Activated CD8-positive, alpha-beta memory T cell treated with anti-CD3 and anti-CD28 coated beads, Interleukin-2, amount 50 U/mL, for 48 hours (primary cell): ENCODE data around the gene NADK2.

Source experiments
- DNase-seq: peaks from one replicate; pipeline ENCODE4 v3.0.0-alpha.2; 2020

Gene NADK2

DNA sequence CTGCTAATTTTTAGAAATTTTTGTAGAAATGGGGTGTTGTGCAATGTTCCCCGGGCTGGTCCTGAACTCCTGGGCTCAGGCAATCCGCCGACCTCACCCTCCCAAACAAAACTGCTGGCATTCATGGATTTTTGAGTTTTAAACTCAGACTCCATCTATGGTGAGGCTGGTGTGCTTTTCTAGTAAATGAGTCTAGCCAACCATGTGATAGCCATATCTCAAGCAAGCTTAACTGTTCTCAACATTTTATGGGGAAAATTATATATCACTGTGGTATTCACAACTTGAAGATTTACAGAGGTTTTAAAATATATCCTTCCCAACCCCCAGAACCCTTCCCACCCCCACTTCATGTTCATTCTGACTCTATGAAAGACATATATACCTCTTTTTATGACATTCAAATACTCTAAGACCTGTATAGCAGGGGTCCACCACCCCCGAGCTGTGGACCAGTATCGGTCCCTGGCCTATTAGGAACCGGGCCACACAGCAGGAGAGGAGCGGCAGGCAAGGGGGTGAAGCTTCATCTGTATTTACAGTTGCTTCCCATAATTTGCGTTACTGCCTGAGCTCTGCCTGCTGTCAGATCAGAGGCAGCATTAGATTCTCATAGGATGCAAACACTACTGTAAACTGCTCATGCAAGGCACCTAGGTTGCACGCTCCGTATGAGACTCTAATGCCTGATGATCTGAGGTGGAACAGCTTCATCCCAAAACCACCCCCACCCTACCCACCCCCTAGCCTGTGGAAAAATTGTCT, 4.5 kb upstream of the NADK2 start:
- no peak for DNase-seq

DNA sequence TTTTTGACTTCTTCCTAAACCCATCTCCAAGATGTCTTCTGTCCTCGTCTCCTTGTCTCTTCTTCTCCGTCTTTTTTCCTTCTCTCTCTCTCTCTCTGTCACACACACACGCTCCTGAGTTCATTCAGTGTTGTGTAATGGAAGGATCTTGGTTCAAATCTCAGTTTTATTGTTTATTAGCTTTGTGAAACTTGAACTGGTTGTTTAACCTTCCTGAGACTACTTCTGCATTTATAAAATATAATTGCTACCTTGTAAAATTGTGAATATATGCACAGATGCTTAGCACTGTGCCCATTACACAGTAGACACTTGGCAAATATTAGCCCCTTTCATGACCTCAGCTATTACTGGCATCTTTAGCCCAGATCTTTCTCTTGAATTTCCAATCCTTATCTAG, 2.4 kb upstream of the NADK2 start:
- DNase-seq = no peak

DNA sequence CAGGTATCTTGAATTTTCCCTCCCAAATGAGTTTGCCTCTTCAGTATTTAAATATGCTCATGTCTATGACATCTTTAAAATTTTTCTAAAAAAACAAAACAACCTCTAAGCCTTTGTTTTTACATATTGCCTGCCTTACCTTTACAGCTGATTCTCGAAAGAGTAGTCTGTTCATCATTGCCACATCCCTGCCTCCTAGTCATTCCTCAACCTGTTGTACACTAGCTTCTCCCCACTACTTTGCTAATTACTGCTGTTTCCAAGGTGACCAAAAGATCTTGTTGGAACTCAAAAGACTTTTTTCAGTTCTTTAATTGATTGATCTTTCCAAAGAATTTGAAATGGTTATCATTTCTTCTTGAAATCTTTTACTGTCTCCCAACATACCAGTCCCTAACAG, 1.9 kb upstream of the NADK2 start:
- no peak for DNase-seq

DNA sequence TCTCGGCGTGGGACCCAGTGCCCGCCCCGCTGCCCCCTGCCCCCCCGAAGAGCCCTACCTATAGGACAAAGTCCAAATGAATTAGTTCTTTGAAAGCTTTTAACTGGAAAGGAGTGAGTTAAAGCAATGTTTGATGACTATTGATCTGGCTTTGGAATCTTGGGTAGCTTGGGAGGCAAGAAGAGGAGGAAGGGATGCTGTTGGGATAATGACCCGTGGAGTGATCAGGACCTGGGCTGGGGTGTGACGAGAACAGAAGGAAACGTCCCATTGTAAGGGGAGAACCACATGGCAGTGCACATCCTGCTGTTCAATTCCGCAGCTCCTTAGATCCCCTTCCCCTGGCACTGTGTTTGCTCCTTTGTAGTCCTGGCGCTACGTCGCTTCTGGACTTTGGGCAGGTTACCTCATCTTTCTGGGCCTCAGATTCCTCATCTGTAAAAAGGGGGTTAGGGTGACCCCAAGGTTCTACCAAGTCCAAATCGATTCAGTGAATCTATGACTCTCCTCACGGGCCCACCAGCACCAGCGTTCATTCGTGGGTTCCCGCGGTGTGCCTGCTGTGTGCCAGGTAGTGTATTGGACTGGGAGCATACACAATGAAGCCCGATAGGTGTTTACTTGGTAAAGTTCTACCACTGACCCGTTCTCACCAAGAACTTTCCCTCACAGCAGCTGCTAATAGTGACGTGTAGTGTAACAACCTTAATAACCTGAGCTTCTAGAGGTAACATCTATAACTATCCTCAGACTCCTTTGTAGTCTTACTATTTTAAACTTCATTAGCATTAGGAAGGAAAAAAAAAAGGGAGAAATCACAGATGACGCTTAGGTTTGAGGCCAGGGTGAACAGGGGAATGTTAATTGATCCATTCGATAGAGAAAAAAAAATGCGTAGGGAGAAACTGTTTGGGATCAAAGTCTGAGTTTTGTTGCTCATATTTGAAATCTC, 1.1 kb upstream of the NADK2 start:
- peak; percentile 55 for DNase-seq

DNA sequence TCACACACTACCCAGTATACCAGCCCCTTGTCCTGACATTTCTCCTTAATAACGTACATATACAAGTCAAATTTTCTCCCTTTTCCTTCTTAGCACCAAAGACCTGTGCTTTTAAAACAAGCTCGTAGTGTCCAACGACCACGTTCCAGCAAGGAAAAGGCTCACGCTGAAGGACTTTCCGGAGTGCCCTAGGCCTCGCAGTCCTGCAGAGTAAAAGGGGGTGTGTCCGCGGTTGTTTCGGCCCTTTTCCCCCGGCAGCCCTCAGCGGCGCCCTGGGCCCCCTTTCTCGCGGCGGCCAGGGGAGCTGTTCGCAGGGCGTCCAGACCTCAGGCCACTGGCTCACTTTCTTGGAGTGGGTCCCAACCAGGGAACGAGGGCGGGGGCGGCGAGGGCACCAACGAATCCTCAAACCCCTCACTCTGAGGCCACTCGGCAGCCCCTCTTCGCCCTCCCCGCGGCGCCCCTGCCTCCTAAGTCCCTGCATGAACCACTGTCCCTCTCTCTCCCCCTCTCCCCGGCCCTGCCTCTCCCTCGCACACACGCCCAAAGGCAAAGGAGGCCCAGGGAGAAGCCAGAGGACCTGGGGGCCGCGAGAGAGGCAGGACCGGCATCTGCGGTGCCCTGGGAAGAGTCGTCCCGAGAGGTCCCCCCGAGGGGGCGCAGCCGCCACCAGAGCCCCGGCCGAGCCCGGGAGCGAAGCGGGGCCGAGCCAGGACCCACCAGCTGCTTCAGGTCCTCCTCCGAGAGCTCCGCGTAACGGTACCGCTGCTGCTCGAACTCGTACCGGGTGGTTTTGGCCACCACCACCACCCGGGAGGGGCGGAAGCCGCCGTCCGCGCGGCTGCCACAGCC, 720 bp downstream of the NADK2 start:
- DNase-seq = peak; percentile 73

DNA sequence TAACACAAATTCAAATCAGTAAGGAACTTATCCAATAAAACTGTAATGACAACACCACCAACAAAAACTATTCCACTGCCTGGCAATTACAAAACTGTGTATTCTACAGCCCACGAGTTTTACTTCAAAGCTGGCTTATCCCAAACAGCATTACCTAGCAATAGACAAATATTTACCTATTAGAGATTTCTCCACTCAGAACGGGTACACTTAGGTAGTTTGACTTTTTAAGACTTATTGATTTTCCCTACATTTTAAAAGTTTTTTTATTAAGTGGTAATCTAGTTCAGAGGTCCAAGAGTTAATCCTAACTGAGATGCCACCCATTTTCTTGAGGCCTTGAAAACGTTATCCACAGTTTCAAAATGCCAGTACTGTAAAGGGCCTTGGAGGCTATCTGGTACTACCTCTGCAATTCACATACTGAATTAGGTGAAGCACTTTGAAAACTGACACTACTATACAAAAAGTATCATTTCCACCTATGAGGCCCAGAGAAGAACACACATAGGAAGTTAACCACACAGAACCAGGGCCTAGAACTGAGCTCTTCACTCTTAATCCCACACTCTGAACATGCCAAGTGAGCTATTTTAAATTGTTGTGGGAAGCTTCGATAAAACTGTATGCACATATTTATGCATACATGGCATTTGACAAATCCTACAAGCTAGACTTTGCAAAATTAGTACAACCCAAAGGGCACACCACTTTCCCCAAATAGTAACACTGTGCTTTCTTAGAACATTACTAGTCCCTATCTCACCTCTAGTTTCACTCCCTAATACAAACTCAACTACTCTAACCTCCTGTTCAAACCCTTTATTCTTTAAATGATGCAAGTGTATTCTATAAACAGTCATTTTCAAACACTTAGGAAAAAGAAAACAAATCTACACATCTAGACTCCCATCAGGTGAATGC, 2.1 kb downstream of the NADK2 start:
- DNase-seq = no peak

DNA sequence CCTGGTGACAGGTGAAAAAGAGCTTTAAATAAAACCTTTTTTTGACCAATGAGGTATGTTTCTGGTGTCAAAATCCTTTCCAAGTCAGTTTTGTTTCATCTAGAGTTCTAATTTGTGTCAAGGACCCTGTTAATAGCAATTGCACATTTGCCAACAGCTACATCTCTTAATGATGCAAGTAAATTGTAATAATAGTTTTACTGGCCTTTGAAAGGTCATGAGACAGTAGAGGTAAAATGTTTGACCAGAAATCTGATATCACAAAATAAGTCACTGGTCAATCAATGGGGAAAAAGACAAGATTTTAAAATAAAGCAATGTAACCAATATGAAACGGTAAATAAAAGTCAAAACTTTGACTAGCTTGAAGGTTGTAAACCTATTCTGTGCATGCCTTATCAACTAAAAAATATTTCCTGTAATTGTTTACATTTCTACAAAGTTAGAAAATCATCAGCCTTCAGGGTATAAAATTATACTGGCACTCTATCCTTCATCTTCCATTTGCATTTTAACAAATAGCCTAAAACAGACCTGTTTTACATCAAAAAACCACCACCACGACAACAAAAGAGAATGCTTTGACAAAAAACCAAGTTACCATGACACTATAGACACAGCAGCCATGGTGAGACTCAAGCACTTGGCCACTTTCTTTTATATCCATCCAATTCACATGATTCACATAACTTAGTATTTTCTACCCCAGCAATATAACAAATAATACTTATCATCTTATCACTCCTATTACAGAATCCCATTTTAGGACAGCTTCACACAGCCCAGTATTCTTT, 3.0 kb downstream of the NADK2 start:
- no peak for DNase-seq

DNA sequence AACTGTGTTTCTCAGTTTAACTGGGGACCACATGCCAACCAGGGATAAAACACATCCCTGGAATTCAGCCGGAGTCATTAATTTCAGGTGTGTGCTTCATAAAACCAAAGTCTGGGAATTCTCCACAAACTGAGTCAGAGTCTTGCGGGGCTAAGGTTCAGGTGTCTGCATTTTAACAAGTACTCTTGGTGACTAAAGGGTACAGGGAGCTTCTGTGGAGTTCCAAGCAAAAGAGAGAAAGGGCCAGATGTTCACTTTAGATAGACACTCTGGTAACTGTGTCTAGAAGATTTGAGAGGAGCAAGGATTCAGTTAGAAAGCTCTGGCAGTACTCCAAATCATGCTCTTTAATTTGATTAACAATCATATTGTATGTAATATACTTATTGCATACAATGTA, 4.0 kb downstream of the NADK2 start:
- DNase-seq = no peak

DNA sequence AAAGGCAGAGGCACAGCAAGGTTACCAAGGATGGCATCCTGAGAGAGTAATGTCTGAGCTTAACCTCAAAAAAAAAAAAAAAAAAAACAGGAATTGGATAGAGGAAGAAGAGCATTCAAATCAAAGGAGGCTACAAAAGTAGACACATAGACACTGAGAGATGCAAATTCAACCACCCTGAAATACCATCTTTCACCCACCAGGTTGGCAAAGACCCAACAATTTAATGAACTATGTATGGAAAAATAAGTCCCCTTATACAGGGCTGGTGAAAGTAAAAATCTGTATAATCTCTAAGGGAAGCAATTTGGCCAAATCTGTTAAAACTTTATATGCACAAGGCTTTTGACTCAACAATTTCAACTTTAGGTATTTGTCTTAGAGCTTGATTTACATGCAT, 4.9 kb downstream of the NADK2 start:
- no peak for DNase-seq

DNA sequence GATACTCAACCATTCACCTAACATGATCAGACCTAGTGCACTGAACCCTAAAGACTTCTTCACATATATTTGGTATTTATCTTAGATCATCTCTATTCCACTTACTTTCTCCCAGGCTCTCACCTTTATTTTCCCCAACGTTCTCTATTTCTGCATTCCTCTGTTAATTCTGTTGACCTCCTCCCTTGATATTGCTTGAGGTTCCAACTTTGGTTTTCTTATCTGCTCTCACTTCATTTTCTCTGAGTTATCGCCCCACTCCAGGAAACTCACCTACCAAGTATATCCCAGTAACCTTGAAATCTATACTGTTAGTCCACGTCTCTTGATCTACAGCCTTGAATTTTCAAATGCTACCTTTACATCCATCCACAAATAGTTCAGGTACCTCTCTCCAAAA, 9.2 kb downstream of the NADK2 start:
- no peak for DNase-seq

DNA sequence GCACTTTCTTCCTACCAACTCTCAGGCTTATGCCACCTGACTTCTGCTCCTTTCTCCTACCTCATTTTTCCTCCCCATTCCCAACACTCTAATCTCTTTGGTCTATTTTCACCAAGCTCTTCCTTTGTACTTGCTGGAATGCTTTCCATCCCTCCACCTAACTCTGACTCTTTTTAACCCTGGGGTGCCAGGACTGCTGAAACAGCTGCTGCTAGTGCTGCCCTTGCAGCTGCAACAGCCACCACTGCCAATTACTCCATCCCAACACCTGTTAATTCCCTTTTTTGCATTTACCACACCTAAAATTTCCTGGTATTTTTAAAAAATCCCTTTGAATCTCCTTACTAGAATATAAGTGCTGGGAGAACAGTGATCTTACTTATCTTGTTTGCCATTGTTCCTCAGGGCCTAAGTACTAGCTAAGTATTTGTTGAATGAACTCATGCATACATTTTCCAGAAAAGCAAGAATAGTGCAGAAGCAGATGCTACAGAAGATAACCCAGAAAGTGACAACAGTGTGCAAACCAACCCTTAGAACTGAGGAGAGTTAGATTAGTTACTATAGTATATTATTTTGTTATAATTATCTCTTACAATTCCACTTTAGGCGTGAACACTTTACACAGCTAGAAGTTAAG, 11.5 kb downstream of the NADK2 start:
- no peak for DNase-seq

DNA sequence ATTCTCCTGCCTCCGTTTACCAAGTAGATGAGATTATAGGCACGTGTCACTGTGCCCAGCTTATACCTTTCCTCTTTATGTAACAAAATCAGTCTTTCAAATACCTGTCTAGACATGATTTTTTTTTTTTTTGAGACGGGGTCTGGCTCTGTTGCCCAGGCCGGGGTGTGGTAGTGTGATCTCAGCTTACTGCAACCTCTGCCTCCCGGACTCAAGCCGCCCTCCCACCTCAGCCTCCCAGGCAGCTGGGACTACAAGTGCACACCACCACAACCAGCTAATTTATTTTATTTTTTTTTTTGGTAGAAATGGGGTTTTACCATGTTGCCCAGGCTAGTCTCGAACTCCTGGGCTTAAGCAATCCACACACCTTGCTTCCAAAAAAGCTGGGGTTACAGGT, 13.2 kb downstream of the NADK2 start:
- DNase-seq = no peak

DNA sequence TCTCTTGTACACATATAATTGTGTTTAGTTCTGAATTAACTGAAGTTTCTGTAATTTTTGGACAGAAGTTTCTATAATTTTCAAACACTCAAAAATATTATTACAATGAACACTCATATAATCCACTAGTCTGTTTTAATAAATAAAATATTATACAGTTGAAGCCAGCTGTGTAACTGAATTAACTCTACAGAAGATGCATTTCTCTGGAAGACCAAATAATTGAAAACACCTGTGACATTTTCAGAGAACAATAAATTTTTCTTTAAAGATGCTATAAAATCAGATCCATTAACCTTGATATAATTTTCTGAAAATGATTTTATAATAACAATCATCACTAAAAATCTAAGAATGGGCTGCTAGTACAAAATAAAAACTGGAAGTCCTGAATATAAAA, 14.7 kb downstream of the NADK2 start:
- no peak for DNase-seq

DNA sequence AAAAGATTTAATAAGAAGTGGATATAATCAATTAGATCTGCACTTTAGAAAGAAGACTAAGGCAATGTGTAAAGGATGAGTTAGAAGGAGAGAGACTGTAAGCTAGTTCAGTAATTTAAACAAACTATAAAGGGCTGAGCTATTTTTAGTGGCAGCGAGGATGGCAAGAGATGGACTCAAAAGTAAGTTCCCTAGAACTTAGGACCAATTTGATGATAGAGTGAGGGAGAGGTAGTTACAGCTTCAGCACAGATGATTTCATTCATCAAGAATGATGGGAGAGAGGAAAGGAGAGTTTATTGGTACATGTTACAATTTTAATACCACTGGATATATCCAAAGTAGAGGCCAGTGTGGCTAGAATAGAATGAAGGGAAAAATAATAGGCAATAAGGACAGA, 19.1 kb downstream of the NADK2 start:
- no peak for DNase-seq

DNA sequence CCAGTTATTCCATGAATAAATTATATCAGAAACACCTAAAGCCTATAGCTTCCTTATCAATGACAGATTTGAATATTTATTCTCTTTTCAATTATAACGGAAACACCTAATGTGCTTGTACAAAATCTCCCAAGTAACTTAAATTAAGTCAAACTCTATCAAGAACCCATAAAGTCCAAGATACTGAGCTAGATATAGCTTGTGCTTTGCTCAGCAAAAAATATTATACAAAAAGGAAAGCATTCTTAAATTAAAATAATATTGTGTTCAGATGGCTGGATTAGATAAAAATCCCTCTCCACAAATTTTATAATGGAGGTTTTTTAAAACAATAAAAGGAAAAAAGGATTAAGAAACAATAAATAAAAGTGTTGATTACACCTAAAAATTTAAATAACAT, 23.7 kb downstream of the NADK2 start:
- DNase-seq = no peak

DNA sequence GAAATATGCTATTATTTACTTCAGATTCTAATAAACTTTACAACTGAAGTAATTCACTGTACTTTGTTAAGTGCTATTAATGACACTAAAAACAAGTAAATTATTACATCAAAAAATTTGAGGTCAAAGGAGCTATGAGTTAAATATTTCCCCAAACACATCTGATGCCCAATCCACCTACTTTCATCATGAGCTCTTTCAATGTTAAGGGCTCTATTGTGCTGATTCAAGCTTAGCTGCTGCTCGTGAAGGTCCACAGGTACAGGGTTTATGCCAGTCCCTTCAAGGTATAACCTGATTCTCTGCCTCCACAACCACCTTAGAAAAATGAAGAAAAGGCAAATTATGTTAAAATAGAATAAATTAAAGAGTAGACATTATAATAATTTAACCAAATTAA, 24.2 kb downstream of the NADK2 start:
- DNase-seq = no peak

DNA sequence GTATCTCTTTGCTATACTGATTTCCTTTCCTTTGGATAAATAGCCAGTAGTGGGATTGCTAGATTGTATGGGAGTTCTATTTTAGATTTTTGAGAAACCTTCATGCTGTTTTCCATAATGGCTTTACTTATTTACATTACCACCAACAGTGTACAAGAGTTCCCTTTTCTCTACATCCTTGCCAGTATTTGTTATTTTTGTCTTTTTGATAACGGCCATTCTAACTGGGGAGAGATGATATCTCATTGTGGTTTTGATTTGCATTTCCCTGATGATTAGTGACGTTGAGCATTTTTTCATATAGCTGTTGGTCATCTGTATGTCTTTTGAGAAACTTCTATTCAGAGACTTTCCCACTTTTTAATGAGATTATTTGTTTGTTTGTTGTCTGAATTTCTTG, 25.8 kb downstream of the NADK2 start:
- no peak for DNase-seq

DNA sequence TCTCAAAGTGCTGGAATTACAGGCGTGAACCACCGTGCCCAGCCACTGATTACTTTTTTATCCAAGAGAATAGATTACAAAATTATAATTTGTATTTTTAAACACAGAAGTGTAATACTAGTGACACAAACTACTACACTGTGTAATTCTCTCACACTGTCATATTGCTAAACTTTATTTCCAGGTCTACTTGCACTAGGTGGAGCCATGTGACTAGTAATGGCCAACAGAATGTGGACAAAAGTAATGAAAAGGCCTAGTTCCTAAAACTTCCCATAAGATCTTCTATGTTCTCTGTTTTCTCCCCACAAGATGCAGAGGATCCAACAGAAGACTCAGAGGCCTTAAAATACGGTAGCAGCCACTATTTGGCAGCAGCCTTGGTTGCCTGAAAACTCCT, 27.3 kb downstream of the NADK2 start:
- no peak for DNase-seq

DNA sequence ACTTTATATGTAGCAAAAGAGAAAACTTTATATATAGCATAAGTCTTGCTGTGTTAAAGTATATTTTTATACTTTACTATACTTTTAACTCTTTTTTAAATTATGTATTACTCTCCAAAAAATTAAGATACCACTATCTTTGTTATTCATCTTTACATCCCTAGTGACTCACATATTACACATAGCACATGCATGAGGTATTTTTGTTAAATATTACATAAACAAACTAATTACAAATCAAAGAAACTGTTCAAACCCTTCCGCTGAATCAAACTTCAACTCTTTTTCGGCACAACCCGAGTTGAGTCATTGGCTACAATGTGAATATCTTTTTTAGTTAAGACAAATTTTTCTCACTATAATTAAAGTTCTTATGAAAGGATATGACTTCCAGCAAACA, 32.1 kb downstream of the NADK2 start:
- no peak for DNase-seq

DNA sequence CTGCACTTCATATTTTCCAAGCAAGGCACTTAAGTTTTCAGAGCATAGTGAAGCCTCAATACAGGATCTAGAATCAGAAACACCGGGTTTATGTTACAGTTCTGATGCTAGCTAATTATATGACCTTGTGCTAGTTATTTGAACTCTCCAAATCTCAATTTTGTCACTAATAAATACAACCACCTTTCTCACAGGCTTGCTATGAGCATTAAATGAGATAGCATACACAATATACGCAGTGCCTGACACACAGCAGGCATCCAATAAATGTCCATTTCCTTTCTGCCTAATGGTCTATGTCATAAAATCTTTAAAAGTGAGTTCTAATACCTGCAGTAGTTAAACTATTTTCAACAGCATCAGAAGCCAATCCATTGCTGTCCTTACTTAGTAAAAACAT, 32.9 kb downstream of the NADK2 start:
- no peak for DNase-seq

DNA sequence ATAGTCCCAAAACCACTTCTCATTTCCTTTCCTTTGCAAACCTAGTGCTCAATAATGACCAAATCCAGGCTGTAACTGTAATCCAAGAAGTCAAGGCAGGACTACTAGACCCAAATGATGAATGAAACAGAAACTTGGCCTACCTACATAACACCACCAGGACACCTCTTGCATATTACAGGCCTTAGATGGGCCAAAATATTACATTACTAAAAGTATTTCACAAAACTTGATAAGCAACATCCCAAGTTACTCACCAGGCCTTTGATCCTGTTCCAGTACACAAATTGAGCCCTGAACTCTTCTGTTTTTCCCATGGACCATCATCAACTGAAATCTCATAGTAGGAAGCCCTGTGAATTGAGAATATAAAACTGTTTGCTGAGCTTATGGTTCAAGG, 34.8 kb downstream of the NADK2 start:
- no peak for DNase-seq
